ENCODE results near the gene MESP2.
A peak's percentile ranks its signal among the peaks of the same experiment; 100 is the strongest.

Gene MESP2, protein sequence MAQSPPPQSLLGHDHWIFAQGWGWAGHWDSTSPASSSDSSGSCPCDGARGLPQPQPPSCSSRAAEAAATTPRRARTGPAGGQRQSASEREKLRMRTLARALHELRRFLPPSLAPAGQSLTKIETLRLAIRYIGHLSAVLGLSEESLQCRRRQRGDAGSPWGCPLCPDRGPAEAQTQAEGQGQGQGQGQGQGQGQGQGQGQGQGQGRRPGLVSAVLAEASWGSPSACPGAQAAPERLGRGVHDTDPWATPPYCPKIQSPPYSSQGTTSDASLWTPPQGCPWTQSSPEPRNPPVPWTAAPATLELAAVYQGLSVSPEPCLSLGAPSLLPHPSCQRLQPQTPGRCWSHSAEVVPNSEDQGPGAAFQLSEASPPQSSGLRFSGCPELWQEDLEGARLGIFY

DNA sequence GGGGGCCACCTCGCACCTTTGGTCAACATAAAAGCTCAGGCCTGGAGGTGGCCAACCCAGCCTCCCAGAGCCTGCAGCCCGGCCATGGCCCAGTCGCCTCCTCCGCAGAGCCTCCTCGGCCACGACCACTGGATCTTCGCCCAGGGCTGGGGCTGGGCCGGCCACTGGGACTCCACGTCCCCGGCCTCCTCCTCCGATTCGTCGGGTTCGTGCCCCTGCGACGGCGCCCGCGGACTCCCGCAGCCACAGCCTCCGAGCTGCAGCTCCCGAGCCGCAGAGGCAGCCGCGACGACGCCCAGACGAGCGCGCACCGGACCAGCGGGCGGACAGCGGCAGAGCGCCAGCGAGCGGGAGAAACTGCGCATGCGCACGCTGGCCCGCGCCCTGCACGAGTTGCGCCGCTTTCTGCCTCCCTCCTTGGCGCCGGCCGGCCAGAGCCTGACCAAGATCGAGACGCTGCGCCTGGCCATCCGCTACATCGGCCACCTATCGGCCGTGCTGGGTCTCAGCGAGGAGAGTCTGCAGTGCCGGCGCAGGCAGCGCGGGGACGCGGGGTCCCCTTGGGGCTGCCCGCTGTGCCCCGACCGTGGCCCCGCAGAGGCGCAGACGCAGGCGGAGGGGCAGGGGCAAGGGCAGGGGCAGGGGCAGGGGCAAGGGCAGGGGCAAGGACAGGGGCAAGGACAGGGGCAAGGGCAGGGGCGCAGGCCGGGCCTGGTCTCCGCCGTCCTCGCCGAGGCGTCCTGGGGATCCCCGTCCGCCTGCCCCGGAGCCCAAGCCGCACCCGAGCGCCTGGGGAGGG is at the start of gene MESP2:
Gene MESP2 (plus strand): TSS at position 59 of the 799 bp plus-strand sequence. CDS start 26 bp downstream, at position 85.
- peak; percentile 17 for DNase-seq (ENCODE audit: low read depth)

DNA sequence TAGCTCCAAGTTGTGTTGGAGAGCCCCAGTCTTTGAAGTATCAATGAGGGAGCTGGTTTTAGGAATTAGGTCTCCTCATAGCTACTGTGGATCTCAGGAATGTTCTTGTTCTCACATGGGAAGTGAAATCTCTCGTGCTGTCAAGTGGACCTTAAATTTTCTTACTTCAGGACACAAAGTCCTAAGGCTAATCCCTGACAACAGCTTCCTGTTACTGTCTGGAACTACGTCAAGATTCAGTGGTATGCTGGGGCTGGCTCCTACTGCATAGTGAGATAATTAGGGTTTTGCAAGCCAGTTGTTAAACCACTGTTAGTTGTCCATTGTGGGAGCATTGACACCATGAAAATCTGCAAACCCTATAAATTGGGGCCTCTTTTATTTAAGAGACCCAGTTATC is 47.9 kb upstream of the MESP2 start:
- no peak for DNase-seq (ENCODE audit: low read depth)

DNA sequence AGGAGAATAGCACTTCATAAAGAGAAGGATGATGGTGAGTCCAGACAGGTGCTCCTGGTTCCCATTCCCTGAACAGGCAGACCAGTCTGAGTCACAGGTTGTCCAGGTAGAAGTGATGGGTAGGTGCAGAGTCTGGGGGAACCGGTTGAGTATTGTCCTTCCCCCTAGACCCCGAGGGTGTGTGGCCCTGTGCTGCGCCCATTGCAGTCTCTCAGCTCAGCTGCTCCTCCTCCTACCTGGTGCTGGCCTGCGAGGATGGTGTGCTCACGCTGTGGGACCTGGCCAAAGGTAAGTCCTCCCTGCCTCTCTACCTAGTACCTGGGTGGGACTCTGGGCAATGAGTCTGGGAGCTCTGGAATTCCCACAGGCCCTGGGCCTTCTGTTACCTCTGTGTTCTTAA is 44.9 kb upstream of the MESP2 start:
- no peak for DNase-seq (ENCODE audit: low read depth)

DNA sequence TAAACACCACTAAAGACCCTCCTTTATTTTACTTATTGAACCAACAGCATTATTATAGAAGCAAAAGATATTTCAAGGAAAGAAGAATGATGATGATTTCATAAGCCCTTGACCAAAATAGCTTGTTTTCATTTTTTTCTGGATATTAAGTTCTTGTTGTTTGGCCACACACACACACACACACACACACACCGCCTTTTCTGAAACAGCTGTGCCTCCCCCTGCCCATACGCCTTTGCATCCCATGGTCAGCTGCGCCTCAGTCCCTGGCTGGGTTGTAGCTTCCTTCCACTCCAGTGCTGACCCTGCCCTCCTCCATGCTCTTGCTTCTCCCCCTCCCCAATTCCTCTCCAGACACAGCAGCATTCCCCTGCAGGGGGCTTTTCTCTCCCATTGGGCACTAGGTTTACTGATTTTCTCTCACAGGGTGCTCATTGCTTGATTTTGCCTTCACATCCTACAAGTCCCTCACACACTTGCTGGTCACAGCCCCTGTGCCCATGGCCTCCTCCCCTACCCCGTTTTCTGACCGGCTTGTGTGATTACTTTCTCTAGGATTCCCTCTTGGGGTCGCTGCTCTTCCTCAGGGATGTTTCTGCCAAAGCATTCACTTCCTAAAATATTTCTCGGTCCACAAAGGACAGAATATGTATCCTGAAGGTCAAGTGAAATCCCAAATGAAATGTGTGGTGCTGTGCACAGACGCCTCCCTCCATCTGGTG is 43.5 kb upstream of the MESP2 start:
- no peak for DNase-seq (ENCODE audit: low read depth)

DNA sequence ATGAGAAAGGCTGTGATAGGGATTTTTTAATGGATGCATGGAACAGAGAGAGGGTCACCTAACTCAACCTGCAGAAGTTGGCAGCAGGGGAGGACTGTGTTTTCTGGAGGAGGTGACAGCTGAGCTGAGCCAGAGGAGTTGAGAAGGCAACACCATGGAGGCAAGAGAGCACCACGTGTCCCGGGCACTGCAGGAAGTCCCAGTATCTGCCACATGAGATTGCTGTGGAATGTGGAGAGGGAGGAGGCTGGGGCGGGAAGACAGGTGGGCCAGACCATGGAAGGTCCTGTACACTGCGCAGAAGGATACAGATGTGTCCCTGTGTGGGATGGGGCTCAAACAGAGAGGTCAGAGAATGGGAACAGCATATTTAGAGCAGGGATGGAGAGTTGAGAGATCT is 40.4 kb upstream of the MESP2 start:
- no peak for DNase-seq (ENCODE audit: low read depth)

DNA sequence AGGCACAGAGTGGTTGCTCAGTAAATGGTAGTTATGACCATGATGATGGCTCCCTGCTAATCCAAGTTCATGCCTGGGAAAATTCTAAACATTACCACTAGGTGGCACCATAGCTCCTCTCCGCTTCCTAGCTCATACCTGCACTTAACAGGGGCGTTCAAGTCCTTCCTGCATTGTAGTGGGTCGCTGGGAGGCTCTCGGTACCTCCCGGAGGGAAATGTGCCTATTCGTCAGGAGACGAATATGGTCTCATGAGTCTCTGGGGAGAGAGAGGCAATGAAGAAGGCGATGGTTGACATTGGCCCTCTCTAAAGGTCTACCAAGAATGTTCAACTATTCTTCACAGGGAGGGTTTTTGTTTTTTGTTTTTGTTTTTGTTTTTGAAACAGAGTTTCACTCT is 36.0 kb upstream of the MESP2 start:
- DNase-seq (ENCODE audit: low read depth): peak; percentile 19

DNA sequence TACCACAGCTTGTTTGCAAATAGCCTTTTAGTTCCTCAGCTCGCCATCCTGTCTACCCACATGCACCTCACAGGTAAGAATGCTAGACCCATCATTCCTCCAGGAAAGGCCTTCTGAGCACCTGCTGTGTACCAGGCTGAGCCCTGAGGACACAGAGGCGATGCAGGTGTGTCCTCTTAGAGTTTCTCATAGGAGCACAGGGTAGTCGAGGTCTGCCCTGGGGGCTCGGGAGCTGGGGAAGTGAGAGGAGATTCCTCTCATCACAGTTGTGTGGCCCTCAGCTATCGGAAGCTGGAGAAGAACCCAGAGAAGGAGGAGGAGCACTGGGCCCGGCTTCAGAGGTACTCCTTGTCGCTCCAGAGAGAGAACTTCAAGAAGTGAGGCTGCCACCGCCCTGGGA is 33.1 kb upstream of the MESP2 start:
- no peak for DNase-seq (ENCODE audit: low read depth)

DNA sequence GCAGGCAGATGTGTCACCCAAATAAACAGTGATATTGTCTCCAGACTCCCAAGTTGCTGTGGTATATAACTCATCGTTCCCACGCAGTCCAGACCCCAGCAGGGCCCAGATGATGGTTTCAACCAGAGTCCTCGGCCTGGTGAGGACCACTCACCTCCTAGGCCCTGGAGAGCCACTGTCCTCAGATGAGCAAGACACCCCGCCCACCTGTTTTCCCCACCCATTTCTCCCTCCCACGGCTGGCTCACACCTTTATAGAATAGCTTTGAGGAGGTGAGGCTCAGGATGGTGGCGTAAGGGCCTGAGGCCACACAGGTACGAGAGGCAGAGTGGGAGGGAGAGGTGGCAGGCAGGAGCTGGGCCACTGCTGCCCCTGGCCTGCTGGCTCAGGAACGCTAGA is 32.5 kb upstream of the MESP2 start:
- no peak for DNase-seq (ENCODE audit: low read depth)

DNA sequence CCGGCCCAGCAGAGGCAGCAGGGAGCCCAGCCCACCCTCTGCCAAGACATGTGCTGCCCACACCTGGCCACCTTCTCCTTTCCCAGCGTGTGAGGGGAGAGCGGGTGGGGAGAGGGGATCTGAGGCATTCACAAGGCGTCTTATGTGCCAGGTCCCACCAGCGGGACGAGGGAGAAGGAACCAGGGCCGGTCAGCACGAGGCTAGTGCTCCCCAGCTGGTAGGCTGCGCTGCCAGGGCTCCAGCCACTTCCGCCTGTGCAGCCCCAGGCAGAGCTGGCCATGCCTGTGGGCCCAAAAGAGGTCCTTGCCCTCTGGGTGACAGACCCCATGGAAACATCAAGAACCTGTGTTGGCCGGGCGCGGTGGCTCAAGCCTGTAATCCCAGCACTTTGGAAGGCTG is 31.0 kb upstream of the MESP2 start:
- no peak for DNase-seq (ENCODE audit: low read depth)

DNA sequence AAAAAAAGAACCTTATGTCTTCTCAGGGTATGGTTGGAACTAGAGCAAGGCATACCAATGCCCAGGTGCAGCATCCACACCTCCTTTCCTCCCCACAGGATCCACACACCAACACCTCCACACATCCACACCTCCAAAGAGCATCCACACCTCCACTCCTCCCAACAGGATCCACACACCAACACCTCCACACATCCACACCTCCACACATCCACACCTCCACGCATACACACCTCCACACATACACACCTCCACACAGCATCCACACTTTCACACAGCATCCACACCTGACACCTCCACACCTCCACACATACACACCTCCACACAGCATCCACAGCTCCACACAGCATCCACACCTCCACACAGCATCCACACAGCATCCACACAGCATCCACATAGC is 30.4 kb upstream of the MESP2 start:
- no peak for DNase-seq (ENCODE audit: low read depth)

DNA sequence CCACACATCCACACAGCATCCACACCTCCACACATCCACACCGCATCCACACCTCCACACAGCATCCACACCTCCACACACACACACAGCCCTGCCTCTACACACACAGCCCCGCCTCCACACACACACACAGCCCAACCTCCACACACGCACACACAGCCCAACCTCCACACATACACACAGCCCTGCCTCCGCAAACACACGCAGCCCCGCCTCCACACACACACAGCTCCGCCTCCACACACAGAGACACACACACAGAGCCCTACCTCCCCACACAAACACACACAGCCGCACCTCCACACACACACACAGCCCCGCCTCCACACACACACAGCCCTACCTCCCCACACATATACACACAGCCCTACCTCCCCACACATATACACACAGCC is 29.7 kb upstream of the MESP2 start:
- DNase-seq (ENCODE audit: low read depth): no peak

DNA sequence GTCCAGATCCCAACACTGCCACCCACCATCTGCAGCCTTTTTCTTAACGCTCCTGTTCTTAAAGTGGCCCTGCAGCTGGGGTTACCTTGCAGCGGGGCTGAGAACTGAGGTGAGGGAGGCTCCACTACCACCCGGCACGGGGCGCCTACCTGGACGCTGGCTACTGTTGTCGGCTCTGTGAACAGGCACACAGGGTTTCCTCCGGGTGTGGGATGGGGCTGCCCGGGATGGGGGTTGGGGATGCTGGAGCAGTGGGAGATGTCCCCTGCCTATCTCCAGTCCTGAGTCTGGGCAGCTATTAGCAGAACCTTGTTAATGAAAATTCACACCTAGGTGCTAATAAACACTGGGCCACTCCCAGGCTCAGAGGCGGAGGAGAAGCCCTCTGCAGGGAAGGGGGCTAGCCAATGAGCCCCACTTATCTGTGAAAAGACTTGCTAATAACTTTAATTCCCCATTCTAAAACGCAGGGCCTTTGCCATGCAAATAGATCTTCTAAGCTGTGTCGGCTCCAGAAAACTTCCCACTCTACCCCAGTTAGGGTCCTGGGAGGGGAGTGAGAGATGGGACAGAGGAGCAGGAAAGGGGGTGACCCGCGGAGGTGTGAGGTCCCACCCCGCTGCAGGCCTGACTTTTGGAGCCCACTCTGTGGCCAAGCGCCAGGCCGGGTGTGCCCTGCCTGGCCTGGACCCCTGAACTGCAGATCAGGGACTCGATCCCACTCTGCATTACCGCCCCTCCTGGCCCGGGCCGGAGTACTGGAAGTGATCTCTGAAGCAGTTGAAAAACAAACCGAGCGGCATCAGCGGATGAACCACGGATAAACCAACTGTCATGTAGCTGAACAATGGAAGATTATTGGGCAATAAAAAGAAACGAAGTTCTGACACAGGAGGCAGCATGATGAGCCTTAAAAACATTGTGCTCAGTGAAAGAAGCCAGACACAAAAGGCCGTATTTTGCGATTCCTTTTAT is 28.1 kb upstream of the MESP2 start:
- no peak for DNase-seq (ENCODE audit: low read depth)

DNA sequence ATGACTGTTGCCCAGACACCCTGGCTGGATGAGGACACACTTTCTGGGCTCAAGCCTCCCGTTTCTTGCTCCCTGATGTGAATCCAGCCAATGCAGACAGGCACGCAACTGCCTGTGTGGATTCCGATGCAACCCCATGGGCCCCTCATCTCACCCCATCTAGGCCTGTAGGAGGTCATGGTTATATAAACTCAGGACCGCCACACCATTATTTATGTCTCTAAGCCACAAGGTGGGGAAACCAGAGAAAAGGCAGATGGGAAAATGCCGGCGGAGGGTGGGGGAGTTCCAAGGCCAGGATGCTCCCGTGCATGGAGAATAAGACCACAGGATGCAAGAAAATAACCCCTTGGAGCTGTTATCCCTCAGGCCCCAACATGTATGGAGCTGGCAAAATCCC is 27.1 kb upstream of the MESP2 start:
- DNase-seq (ENCODE audit: low read depth): no peak

DNA sequence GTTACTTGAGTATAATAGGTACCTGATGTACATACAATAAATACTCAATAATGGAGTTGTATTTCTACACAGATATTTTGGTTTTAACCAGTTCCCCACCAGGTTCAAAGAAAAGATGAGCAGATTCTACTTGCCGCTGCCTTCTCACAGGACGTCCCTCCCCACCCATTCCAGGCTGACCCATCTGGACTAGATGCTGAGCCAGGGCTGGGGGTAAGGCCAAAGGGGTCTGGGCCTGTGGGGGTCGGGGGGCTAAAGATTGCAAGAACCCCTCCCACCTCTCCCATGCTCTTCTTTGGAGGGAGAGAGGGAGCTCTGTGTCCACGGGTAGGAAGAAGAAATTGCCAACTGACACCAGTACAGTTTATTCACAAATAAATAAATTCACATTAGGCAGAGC is 26.6 kb upstream of the MESP2 start:
- no peak for DNase-seq (ENCODE audit: low read depth)

DNA sequence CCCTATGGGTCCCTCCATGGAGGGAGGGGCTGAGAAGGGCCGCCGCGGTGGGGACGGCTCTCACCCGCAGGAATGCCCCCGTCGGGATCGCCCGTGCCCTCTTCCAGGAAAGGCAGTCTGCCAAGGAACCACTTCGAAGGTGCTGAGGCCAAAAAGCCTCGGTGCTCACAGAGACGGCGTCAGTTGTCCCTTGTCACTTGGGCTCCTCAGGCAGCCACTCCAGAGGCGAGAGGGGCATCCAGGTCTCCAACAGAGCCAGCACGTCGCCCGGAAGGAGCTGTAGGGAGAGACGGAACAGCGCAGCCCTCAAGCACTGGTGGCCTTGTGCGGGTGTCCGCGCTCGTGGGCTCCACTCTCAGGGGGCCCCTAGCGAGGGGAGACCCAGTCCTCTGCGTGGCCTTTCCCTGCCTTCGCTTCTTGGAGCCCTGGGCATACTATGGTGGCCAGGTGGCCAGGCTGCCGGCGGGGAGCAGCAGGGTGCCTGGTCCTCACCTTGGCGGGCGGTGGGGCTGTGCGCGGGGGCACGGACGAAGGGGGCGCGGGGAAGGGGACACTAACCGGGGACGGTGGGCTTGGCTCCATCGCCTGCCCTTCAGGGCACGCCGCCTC is 26.1 kb upstream of the MESP2 start:
- DNase-seq (ENCODE audit: low read depth): no peak

DNA sequence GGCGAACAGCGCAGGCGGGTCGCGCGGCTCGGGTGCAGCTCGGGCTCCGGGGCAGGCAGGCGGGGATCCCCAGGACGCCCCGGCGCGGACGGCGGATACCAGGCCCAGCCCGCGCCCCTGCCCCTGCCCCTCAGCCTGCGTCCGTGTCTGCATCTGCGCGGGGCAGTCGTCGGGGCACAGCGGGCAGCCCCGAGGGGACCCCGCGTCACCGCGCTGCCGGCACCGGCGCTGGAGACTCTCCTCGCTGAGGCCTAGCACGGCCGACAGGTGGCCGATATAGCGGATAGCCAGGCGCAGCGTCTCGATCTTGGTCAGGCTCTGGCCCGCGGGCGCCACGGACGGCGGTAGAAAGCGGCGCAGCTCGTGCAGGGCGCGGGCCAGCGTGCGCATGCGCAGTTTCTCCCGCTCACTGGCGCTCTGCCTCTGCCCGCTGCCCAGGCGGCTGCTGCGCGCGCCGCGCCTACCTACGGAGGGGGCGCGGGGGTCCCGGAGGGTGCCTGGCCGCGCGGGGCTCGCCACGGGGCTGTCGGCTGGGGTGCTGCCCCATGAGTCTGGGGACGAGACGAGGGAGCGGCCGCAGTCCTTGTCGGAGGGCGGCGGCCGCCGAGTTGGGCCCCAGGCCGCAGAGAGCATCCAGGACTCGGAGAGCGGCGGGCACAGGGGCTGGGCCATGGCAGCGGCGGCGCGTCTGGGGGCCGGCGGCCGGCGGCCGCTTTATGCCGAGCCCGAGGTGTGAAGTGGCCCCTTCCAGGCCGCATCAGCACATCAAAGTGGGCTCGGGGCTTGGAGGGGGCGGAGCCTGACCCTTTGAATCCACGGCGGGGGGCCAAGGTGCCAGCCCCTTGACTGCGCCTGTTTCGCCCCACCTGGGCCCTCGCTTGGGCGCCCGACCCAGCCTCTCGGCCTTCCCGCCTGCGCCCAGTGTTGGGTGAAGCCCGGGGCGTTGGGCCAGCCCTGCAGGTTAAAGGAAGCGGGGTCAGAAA is 25.3 kb upstream of the MESP2 start, which contains the start of gene MESP1:
Gene MESP1 (minus strand): TSS at position 690 of the 983 bp plus-strand sequence. CDS start 18 bp downstream, at position 672.
- DNase-seq (ENCODE audit: low read depth): peak; percentile 79

DNA sequence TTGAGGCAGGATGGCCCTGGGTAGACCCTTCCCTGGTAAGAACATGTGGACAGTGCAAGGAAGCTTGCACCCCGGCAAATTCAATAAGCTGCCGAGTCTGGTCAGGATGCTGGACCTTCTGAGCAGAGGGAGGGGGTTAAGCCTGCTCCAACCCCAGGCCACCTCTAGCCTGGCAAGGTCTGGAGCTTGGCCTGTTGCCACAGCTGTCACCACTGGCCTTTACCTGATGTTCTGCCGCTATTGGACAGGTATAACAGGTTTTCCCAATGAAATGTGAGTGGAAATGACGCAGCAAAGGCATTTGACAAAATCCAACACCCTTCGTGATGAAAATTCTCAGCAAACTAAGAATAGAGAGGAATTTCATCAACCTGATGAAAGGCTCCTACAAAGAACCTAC is 24.4 kb upstream of the MESP2 start:
- DNase-seq (ENCODE audit: low read depth): no peak

DNA sequence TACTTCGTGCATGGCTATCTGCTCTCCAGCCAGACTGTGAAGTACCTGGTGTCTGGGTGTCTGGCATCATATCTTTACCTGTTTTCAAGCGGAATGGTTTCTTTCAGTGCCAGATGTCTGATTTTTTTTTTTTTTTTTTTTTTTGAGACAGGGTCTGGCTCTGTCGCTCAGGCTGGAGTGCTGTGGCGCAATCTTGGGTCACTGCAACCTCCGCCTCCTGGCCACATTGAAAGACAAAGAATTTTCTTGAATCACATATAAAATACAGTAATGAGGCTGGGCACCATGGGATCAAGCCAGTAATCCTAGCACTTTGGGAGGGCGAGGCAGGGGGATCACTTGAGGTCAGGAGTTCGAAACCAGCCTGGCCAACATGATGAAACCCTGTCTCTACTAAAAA is 22.3 kb upstream of the MESP2 start:
- DNase-seq (ENCODE audit: low read depth): no peak

DNA sequence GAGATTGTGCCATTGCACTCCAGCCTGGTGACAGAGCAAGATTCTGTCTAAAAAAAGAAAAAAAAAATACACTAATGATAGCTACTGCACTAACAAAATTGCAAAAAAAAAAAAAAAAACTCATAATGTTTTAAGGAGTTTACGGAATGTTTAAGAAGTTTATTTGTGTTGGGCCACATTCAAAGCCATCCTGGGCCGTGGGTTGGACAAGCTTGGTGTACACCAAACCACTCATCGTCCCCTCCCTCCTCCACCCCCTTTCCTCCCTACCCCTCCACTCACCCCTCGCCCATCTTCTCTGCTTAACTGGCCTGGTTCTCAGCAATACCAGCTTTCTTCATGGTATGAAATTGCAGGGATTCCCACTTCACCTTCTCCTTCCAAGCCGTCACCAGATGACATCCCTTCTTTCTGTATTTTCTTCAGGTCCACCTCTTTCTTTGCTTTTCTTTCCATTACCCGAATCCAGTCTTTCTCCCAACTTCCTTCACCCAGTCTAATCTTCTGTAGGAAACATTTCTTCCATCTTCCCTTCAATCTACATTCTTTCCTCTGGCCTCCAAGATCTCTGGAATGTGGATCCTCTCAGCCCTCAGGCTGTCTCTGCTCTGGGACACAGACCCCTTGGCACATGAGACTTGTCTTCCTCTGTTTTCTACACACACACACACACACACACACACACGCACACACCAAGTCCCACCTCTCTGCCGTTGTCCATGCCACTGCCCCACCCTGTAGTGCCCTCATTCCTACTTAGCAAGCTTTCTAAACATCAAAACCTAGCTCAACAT is 21.6 kb upstream of the MESP2 start:
- no peak for DNase-seq (ENCODE audit: low read depth)
